Skeletal muscle satellite cell (primary cell): ENCODE results near the gene S100A3. TPM values are rescaled to one million over a fixed set of nuclear protein-coding genes. Genes with fewer than 3 reads are reported as not detected.
A peak's percentile ranks its signal among the peaks of the same experiment; 100 is the strongest.
"Not testable (repeated sequence)": the region's sequence is repeated elsewhere in the genome, so short reads cannot be mapped to it uniquely, and the experiment has no call there.

ENCODE experiments used
- H3K27me3 ChIP-seq: 2 replicates; pipeline ENCODE4 v1.7.0; 2013; ENCODE audit warnings: low read length; ENCODE audit not compliant: control insufficient read depth, insufficient read depth
- H3K36me3 ChIP-seq: 2 replicates; pipeline ENCODE4 v1.7.0; 2013; ENCODE audit warnings: mild to moderate bottlenecking, control low read depth, low read length; ENCODE audit not compliant: insufficient read depth
- H3K4me1 ChIP-seq: 2 replicates; pipeline ENCODE4 v1.7.0; 2013; ENCODE audit warnings: low read length; ENCODE audit not compliant: control insufficient read depth, insufficient read depth
- H3K4me2 ChIP-seq: 2 replicates; pipeline ENCODE4 v1.7.0; 2013; ENCODE audit warnings: mild to moderate bottlenecking, low read length
- H3K4me3 ChIP-seq: 2 replicates; pipeline ENCODE4 v1.7.0; 2013; ENCODE audit warnings: low read length
- H3K9ac ChIP-seq: 2 replicates; pipeline ENCODE4 v1.7.0; 2013; ENCODE audit warnings: mild to moderate bottlenecking, low read depth, low read length, moderate library complexity
- H3K9me3 ChIP-seq: replicated peaks from 2 replicates; pipeline ENCODE4 v1.7.0; 2013; ENCODE audit warnings: mild to moderate bottlenecking, control low read depth, low read length
- total RNA-seq: library from RNA; depleted of rRNA; stranded (reverse); fragments of >200 nt; gene quantifications from 2 replicates; pipeline ENCODE4 v1.2.3, GENCODE V29; 2012; rRNA removed

Gene S100A3
- total RNA-seq: 11.6 and 13.2 TPM in 2 replicates

DNA sequence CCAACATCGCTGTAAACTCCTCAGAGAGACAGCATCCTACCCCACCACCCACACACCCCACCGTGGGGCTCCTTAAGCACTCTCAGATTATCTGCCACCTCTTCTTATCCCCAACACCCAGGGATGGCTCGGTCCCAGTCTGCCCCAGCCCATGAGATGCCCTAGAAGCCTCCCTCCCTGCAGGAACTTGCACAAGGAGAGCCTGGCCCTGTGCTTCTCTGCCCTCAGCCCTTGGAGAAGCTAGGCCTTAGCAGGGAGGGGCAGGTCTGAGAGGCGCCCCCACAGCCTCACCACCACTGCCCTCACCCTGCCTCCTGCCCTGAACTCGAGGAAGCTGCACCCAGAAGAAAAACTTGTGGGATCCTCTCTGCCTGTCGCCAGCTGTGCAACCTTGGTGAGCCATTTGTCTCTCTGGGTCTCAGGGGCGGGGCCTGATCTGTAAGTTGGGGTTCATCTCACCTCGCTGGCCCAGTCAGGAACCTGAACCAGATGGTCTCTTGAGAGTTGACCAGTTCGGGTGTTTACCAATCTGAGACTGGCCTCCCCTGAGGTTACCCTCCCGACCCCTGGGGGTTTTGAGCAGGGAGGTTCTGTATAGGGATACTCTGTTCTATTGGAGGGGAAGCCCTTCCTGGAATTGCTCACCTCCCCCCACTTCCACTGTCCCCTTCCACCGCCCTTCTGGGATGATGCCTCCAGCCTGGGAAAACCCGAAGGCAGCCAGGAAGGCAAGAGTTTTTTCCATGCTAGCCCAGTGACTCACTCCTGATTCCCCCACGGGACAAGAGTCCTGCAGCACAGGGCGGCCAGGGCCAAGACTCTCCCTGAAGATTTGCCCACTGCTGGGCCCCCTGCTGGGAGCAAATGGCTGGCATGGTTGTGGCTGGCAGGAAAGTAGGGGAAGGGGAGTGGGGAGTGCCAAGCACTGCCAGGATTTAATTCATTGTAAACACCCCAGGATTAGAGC is at the start of gene S100A3:
TSS of gene S100A3 (minus strand) at position 537 of the 967 bp plus-strand sequence. CDS start 773 bp downstream, outside the sequence.
- H3K4me1 ChIP-seq: peaks cover 57% of the 10 kb centered on the region
- peak within 1 kb of the TSS; percentile 66 for H3K9ac ChIP-seq
- H3K27me3 ChIP-seq: no peaks in the 10 kb centered on the region
- peak within 1 kb of the TSS; percentile 46 for H3K4me3 ChIP-seq
- H3K9me3 ChIP-seq: no peaks in the 10 kb centered on the region
- H3K4me2 ChIP-seq: peak within 1 kb of the TSS; percentile 59
- no peaks in the 10 kb centered on the region for H3K36me3 ChIP-seq

- no peaks in the 10 kb centered on the region for H3K27me3 ChIP-seq
- H3K9ac ChIP-seq: peak overlapping the region; percentile 71
- no peak overlapping the region for H3K4me2 ChIP-seq
- peaks cover 29% of the 10 kb centered on the region for H3K4me1 ChIP-seq
- H3K9me3 ChIP-seq: no peaks in the 10 kb centered on the region
- no peak overlapping the region for H3K4me3 ChIP-seq
- peaks cover 6% of the 10 kb centered on the region for H3K36me3 ChIP-seq
These were observed 49.5 kb upstream of the S100A3 start for GRCh38 chr1:153598309-153599172.

GRCh38 chr1:153597206-153597605 is 48.1 kb upstream of the S100A3 start:
- Histone ChIP-seq H3K4me1 (peaks cover 29% of the 10 kb centered on the region), H3K4me3 (no peak overlapping the region), H3K36me3 (peaks cover 6% of the 10 kb centered on the region), H3K9ac (no peak overlapping the region), H3K4me2 (peak overlapping the region; percentile 18), H3K9me3 (no peaks in the 10 kb centered on the region), H3K27me3 (no peaks in the 10 kb centered on the region)

- H3K36me3 ChIP-seq: no peaks in the 10 kb centered on the region
- no peaks in the 10 kb centered on the region for H3K27me3 ChIP-seq
- no peak overlapping the region for H3K4me3 ChIP-seq
- H3K4me2 ChIP-seq: no peak overlapping the region
- H3K4me1 ChIP-seq: peaks cover 10% of the 10 kb centered on the region
- H3K9me3 ChIP-seq: no peaks in the 10 kb centered on the region
- no peak overlapping the region for H3K9ac ChIP-seq
These were observed 43.7 kb upstream of the S100A3 start for GRCh38 chr1:153592748-153593147.

- H3K9me3 ChIP-seq: no peaks in the 10 kb centered on the region
- H3K4me2 ChIP-seq: no peak overlapping the region
- peaks cover 5% of the 10 kb centered on the region for H3K4me1 ChIP-seq
- no peaks in the 10 kb centered on the region for H3K27me3 ChIP-seq
- no peak overlapping the region for H3K9ac ChIP-seq
- H3K36me3 ChIP-seq: no peaks in the 10 kb centered on the region
- H3K4me3 ChIP-seq: no peak overlapping the region
These were observed 39.4 kb upstream of the S100A3 start for GRCh38 chr1:153588482-153588881.

GRCh38 chr1:153588033-153588432 is 39.0 kb upstream of the S100A3 start:
- H3K4me3 ChIP-seq, H3K27me3 ChIP-seq, H3K9me3 ChIP-seq, H3K4me2 ChIP-seq, H3K36me3 ChIP-seq, H3K4me1 ChIP-seq, H3K9ac ChIP-seq: not testable (repeated sequence)

DNA sequence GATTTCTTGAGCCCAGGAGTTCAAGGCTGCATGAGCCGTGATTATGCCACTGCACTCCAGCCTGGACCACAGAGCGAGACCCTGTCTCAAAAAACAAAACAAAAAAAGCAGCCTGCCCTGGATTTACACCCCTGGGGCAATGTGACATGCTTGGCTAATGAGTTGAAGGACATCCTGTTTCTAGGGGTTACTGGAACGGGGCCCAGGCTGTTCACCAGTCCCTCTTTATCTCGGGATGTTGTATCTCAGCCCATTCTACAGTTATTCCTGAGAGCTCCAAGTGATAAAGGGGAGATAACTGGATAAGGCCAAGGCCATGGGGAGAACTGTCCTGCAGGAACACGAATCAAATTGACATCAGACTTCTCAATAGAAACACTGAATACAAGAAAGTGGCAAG is 38.3 kb upstream of the S100A3 start:
- Histone ChIP-seq H3K27me3 (no peaks in the 10 kb centered on the region), H3K36me3 (no peaks in the 10 kb centered on the region), H3K4me3 (no peak overlapping the region), H3K4me1 (peaks cover 5% of the 10 kb centered on the region), H3K9ac (no peak overlapping the region), H3K4me2 (no peak overlapping the region), H3K9me3 (no peaks in the 10 kb centered on the region)

GRCh38 chr1:153586347-153586746 is 37.3 kb upstream of the S100A3 start:
- peaks cover 5% of the 10 kb centered on the region for H3K4me1 ChIP-seq

GRCh38 chr1:153585006-153585405 is 35.9 kb upstream of the S100A3 start:
- Histone ChIP-seq H3K4me1 (peaks cover 5% of the 10 kb centered on the region), H3K27me3 (no peaks in the 10 kb centered on the region), H3K4me3 (no peak overlapping the region), H3K36me3 (no peaks in the 10 kb centered on the region), H3K9me3 (no peaks in the 10 kb centered on the region), H3K4me2 (no peak overlapping the region), H3K9ac (no peak overlapping the region)

More at GRCh38 chr1:153586347-153586746, 37.3 kb upstream of the S100A3 start:
- Histone ChIP-seq H3K4me3 (no peak overlapping the region), H3K36me3 (no peaks in the 10 kb centered on the region), H3K27me3 (no peaks in the 10 kb centered on the region), H3K9me3 (no peaks in the 10 kb centered on the region), H3K9ac (no peak overlapping the region), H3K4me2 (no peak overlapping the region)

- no peak overlapping the region for H3K4me2 ChIP-seq
- H3K27me3 ChIP-seq: no peaks in the 10 kb centered on the region
- H3K4me3 ChIP-seq: no peak overlapping the region
- no peaks in the 10 kb centered on the region for H3K36me3 ChIP-seq
- H3K4me1 ChIP-seq: peaks cover 5% of the 10 kb centered on the region
- H3K9me3 ChIP-seq: no peaks in the 10 kb centered on the region
- no peak overlapping the region for H3K9ac ChIP-seq
These were observed 34.9 kb upstream of the S100A3 start for GRCh38 chr1:153583976-153584375.

DNA sequence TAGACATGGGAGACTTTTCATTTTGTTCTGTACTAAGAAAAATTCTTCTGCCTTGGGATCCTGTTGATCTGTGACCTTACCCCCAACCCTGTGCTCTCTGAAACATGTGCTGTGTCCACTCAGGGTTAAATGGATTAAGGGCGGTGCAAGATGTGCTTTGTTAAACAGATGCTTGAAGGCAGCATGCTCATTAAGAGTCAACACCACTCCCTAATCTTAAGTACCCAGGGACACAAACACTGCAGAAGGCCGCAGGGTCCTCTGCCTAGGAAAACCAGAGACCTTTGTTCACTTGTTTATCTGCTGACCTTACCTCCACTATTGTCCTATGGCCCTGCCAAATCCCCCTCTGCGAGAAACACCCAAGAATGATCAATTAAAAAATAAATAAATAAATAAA is 34.5 kb upstream of the S100A3 start:
- not testable (repeated sequence) for H3K4me3 ChIP-seq, H3K36me3 ChIP-seq, H3K27me3 ChIP-seq, H3K9ac ChIP-seq, H3K4me1 ChIP-seq, H3K9me3 ChIP-seq, H3K4me2 ChIP-seq
